IPS-20b (cell line): ENCODE results near the gene OPRD1.
A peak's percentile ranks its signal among the peaks of the same experiment; 100 is the strongest.

Experiments
- H3K27ac ChIP-seq: one replicate; pipeline ENCODE4 v1.5.1; 2013; ENCODE audit warnings: low read length
- H3K27me3 ChIP-seq: 2 replicates; pipeline ENCODE4 v1.6.1; 2013; ENCODE audit warnings: mild to moderate bottlenecking, low read length, inconsistent platforms; ENCODE audit not compliant: insufficient read depth
- H3K36me3 ChIP-seq: 2 replicates; pipeline ENCODE4 v1.6.1; 2013; ENCODE audit warnings: low read depth, mild to moderate bottlenecking, inconsistent platforms, low read length, moderate library complexity; ENCODE audit not compliant: insufficient read depth
- H3K4me1 ChIP-seq: 2 replicates; pipeline ENCODE4 v1.6.1; 2013; ENCODE audit warnings: mild to moderate bottlenecking, control low read depth, inconsistent platforms, low read length, moderate library complexity; ENCODE audit not compliant: insufficient read depth
- H3K4me3 ChIP-seq: 2 replicates; pipeline ENCODE4 v1.5.1; 2013; ENCODE audit warnings: mild to moderate bottlenecking, low read length, inconsistent platforms
- H3K9ac ChIP-seq: 2 replicates; pipeline ENCODE4 v1.6.1; 2013; ENCODE audit warnings: low read depth, mild to moderate bottlenecking, inconsistent platforms, low read length, moderate library complexity
- H3K9me3 ChIP-seq: 2 replicates; pipeline ENCODE4 v1.6.1; 2013; ENCODE audit warnings: mild to moderate bottlenecking, low read depth, low read length, inconsistent platforms; ENCODE audit not compliant: insufficient read depth

Gene OPRD1

GRCh38 chr1:28902738-28903137, 90.8 kb downstream of the OPRD1 start:
- no peaks in the 10 kb centered on the region for H3K9me3 ChIP-seq
- H3K4me3 ChIP-seq = no peak overlapping the region
- H3K36me3 ChIP-seq = no peaks in the 10 kb centered on the region
- no peak overlapping the region for H3K9ac ChIP-seq
- H3K4me1 ChIP-seq = no peaks in the 10 kb centered on the region
- no peak overlapping the region for H3K27ac ChIP-seq
- H3K27me3 ChIP-seq = no peaks in the 10 kb centered on the region

DNA sequence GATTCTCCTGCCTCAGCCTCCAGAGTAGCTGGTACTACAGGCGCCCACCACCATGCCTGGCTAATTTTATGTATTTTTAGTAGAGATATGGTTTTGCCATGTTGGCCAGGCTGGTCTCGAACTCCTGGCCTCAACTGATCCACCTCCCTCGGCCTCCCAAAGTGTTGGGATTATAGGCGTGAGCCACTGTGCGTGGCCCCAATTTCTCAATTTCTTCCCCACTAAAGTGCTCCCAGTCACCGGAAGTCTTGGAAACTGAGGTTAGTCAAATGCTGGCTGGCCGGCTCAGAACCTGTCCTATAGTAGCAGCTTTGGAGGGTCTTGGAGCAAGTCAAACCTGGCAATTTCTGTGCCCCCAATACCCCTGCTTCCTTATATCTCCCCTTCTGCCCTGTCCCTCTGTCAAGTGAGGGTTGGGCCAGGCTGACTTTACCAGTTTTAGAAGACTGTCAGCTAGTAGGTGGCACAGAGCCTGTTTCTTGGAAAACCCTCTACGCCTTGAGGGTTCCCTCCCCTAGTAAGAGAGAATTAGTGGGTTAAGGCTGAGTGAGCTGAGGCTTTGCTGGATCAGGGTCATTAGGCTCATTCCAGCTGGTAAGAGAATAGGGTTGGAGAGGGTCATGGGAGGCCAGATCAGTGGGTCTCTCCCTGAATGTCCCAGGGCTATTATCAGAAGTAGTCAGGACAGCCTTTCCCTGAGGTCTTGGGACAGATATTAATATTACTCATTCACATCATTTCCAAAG, 94.1 kb downstream of the OPRD1 start:
- Histone ChIP-seq H3K27me3 (no peaks in the 10 kb centered on the region), H3K36me3 (no peaks in the 10 kb centered on the region), H3K9me3 (no peaks in the 10 kb centered on the region), H3K27ac (no peak overlapping the region), H3K4me3 (no peak overlapping the region), H3K9ac (no peak overlapping the region), H3K4me1 (no peaks in the 10 kb centered on the region)

DNA sequence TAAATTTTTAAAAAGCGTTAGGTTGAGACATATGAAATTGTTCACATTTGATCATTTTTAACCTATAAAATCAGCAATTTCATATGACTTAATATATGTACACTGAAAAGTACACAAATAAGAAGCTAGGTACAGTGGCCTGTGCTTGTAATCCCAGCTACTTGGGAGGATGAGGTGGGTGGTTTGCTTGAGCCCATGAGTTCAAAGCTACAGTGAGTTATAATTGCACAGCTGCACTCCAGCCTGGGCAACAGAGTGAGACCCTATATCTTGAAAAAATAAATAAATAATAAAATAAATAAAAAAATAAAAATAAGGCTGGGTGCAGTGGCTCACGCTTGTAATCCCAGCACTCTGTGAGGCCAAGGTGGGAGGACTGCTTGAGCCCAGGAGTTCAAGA, 97.2 kb downstream of the OPRD1 start:
- no peak overlapping the region for H3K4me3 ChIP-seq
- no peak overlapping the region for H3K27ac ChIP-seq
- H3K4me1 ChIP-seq = peaks cover 3% of the 10 kb centered on the region; the same call in 1 of the 2 replicates

DNA sequence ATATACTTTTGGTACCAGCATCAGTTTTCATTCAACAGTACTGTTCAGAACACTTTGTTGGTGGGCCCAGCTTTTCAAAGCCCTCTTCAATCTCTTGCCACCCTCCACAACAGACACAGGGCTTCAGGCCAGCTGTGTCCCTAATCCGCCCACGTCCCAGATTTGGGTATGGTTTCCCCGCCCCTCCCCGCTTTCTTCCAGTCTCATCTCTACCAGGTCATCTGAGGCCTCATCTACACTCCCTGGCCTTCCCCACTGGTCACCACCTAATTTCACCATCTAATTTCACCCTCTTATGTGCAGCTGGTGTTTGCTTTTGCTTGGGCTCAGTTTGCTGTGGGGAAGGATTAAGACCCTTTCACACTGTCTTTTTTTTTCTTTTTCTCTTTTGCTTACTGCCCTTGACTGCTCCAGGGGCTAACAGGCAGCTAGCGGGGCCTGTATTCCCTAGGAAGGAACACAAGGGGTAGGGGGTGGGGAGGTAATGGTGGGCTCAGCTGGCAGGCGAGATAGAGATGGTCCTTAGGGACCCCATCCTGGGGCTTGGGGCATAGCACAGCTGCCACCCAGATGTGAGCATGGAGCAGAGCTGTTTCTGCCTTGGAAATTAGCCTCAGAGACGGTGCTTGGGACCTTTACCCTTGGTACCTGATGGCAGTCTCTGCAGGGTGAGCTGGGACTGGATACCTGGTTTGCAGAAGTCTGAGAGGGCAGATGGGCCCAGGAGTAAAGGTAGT, 98.6 kb downstream of the OPRD1 start:
- no peaks in the 10 kb centered on the region for H3K36me3 ChIP-seq
- H3K4me3 ChIP-seq = no peak overlapping the region
- H3K9ac ChIP-seq = no peak overlapping the region
- H3K27ac ChIP-seq = no peak overlapping the region
- peaks cover 6% of the 10 kb centered on the region; the same call in 1 of the 2 replicates for H3K27me3 ChIP-seq
- H3K9me3 ChIP-seq = no peaks in the 10 kb centered on the region
- peaks cover 3% of the 10 kb centered on the region; the same call in 1 of the 2 replicates for H3K4me1 ChIP-seq

More for the DNA sequence above, 97.2 kb downstream of the OPRD1 start:
- Histone ChIP-seq H3K9me3 (no peaks in the 10 kb centered on the region), H3K27me3 (peaks cover 6% of the 10 kb centered on the region; the same call in 1 of the 2 replicates), H3K36me3 (no peaks in the 10 kb centered on the region), H3K9ac (no peak overlapping the region)

DNA sequence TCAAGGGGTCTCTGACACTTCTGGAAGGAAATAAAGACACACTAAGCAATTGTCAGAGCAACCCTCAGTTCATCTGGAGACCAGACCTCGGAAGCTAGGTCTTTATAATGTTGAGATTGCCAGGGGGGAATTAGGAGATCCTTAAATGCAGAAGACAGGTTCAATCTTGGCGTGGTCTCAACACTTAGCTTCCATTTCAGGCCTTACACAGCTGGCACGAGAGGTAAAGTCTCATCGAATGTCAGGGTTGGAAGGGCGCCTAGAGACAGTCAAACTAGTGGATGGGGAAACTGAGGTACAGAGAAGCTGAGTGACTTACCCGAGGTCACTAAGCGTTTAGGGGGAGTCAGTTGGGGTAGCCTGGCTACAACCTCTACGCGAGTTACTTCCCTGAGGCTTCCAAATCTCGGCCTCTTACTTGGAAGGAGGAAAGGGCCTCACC, 101.8 kb downstream of the OPRD1 start:
- H3K27ac ChIP-seq = no peak overlapping the region
- no peaks in the 10 kb centered on the region for H3K9me3 ChIP-seq
- peak overlapping the region; percentile 59 for H3K4me3 ChIP-seq

DNA sequence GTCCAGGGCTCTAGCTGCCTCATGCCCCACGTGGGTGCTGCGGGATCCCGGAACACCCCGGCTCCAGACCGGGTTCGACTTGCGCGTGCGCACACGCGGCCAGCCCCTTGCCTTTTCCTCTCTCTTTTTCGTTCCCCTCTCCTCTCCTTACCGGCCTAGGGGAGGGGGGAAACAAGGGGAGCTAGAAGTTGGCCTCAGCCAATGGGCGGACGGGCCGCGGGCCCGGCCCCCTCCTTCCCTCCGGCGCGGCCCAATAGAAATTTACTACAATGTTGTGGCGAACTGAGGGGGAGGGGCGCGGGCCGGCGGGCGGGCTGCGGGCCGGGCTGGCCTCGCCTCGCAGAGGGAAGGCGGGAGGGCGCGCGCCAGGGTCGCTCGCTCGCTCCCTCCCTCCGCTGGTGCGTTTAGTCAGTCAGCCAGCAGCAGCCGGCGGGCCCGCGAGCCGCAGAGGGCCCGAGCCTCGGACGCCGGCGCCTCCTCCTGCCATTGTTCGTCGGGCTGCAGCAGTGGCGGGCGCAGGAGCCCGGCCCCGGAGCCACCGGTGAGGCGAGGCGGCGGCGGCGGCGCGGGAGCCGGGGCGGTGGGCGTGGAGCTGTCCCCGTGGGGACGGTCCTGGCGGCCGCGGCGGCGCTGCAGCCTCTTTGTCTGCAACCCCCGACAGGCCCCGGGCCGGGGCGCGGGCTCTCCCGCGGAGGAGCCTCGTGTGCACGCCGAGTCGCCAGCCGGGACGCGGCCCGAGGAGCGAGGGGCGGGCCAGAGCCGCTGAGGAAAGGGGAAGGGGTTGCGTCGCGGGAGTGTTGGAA, 102.5 kb downstream of the OPRD1 start, which contains the start of gene EPB41:
TSS of gene EPB41 (plus strand) at position 342 of the 803 bp plus-strand sequence. CDS start 72,869 bp downstream, outside the sequence.
- H3K9ac ChIP-seq = peak within 1 kb of the TSS; percentile 89
- H3K4me3 ChIP-seq = peak within 1 kb of the TSS; percentile 90
- H3K36me3 ChIP-seq = no peaks in the 10 kb centered on the region
- peaks cover 3% of the 10 kb centered on the region; the same call in 1 of the 2 replicates for H3K4me1 ChIP-seq
- peak within 1 kb of the TSS; percentile 20 for H3K27ac ChIP-seq
- H3K27me3 ChIP-seq = peaks cover 6% of the 10 kb centered on the region; the same call in 1 of the 2 replicates
- H3K9me3 ChIP-seq = no peaks in the 10 kb centered on the region

More for the DNA sequence above, 101.8 kb downstream of the OPRD1 start:
- peaks cover 6% of the 10 kb centered on the region; the same call in 1 of the 2 replicates for H3K27me3 ChIP-seq
- H3K36me3 ChIP-seq = no peaks in the 10 kb centered on the region
- peak overlapping the region; percentile 62; the same call in 1 of the 2 replicates for H3K9ac ChIP-seq
- H3K4me1 ChIP-seq = peaks cover 3% of the 10 kb centered on the region; the same call in 1 of the 2 replicates

- peaks cover 6% of the 10 kb centered on the region; the same call in 1 of the 2 replicates for H3K27me3 ChIP-seq
- H3K4me1 ChIP-seq = peaks cover 3% of the 10 kb centered on the region; the same call in 1 of the 2 replicates
- peak overlapping the region; percentile 90 for H3K4me3 ChIP-seq
- H3K36me3 ChIP-seq = no peaks in the 10 kb centered on the region
- H3K9me3 ChIP-seq = no peaks in the 10 kb centered on the region
- H3K9ac ChIP-seq = peak overlapping the region; percentile 89
- peak overlapping the region; percentile 20 for H3K27ac ChIP-seq
Observed at GRCh38 chr1:28915031-28915895, 103.3 kb downstream of the OPRD1 start.

DNA sequence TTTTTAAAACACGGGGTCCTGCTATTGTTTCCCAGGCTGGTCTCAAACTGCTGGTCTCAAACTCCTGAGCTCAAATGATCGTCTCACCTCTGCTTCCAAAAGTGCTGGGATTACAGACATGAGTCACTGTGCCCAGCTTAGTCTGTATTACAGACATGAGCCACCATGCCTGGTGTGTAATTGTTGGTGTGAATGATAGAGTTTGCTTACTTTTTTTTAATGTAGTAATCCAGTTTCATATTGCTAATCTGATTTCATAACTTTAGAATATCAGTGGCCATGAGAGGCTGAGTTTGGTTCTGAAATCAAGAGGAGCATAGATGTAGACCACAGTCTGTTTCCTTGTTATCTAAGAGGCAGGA, 105.8 kb downstream of the OPRD1 start:
- H3K27ac ChIP-seq = no peak overlapping the region
- H3K9ac ChIP-seq = no peak overlapping the region
- H3K4me3 ChIP-seq = no peak overlapping the region
- H3K9me3 ChIP-seq = no peaks in the 10 kb centered on the region
- no peaks in the 10 kb centered on the region for H3K36me3 ChIP-seq
- H3K4me1 ChIP-seq = peaks cover 3% of the 10 kb centered on the region; the same call in 1 of the 2 replicates
- H3K27me3 ChIP-seq = peaks cover 6% of the 10 kb centered on the region; the same call in 1 of the 2 replicates
